ENCODE results near the gene PTPRE. TPM values are rescaled to one million over a fixed set of nuclear protein-coding genes. Genes with fewer than 3 reads are reported as not detected.

PTPRE gene
- total and polyA plus RNA-seq, 2 donors from 2014 or later, result 1.1 to 25.7 TPM

DNA sequence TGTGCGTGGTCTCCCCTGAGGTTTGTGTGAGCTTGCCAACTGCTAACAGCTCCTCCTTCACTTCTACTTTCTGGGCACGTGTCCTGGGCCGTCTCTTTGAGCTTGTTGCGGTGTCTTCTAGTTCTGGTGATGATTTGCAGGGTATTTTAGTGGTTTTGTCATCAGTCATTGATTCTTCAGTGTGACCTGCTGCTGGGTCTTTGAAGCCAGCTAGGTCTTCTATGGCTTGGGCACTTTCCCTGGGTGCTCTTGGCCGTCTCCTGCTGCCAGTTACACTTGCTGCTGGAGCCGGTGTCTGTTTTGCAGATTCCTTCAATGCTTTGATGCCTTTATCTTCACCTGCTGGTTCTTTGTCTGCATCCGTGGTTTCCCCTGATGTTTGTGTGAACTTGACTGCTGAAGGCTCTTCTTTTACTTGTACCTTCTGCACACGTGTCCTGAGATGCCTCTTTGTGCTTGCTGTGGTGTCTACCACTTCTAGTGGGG, 196.4 kb downstream of the PTPRE start:
- H3K27me3 ChIP-seq (ENCODE audit: control insufficient read depth, insufficient read depth, low read length), result no peaks in the 10 kb centered on the region
- TF ChIP-seq, protein P1, sequence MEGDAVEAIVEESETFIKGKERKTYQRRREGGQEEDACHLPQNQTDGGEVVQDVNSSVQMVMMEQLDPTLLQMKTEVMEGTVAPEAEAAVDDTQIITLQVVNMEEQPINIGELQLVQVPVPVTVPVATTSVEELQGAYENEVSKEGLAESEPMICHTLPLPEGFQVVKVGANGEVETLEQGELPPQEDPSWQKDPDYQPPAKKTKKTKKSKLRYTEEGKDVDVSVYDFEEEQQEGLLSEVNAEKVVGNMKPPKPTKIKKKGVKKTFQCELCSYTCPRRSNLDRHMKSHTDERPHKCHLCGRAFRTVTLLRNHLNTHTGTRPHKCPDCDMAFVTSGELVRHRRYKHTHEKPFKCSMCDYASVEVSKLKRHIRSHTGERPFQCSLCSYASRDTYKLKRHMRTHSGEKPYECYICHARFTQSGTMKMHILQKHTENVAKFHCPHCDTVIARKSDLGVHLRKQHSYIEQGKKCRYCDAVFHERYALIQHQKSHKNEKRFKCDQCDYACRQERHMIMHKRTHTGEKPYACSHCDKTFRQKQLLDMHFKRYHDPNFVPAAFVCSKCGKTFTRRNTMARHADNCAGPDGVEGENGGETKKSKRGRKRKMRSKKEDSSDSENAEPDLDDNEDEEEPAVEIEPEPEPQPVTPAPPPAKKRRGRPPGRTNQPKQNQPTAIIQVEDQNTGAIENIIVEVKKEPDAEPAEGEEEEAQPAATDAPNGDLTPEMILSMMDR (IDR thresholded peaks at IDR 0.05; ENCODE audit: borderline replicate concordance, extremely low read depth, insufficient read depth), result no peak
- H3K9ac ChIP-seq (ENCODE audit: low read length in 3 of 3), result no peak overlapping the region
- H3K36me3 ChIP-seq (ENCODE audit: control insufficient read depth in 2 of 3, insufficient read depth in 3 of 3, low read length in 3 of 3), result peaks cover 0 to 5% (median 0%) of the 10 kb centered on the region in 3 donors
- DNase-seq (no peak), FAIRE-seq (no peak)
- intact Hi-C loops (cut with DNase I), result no loop called here
- no peak overlapping the region for H3K4me3 ChIP-seq (ENCODE audit: low read length in 3 of 3)
- no peak overlapping the region for H3K27ac ChIP-seq (ENCODE audit: low read depth in 2 of 2, low read length in 2 of 2)
- H3K9me3 ChIP-seq (ENCODE audit: control insufficient read depth in 2 of 3, insufficient read depth in 1 of 3, low read length in 3 of 3), result no peaks in the 10 kb centered on the region
- no peaks in the 10 kb centered on the region for H3K4me1 ChIP-seq (ENCODE audit: control insufficient read depth in 2 of 3, insufficient read depth in 2 of 3, low read depth in 1 of 3, low read length in 3 of 3)

GRCh38 chr10:128105383-128105782, 198.5 kb downstream of the PTPRE start:
- H3K27me3 ChIP-seq (ENCODE audit: control insufficient read depth, insufficient read depth, low read length), result no peaks in the 10 kb centered on the region
- H3K4me3 ChIP-seq (ENCODE audit: low read length in 3 of 3), result no peak overlapping the region
- no peaks in the 10 kb centered on the region for H3K9me3 ChIP-seq (ENCODE audit: control insufficient read depth in 2 of 3, insufficient read depth in 1 of 3, low read length in 3 of 3)
- FAIRE-seq (no peak), DNase-seq (no peak)
- H3K9ac ChIP-seq (ENCODE audit: low read length in 3 of 3), result no peak overlapping the region
- peaks cover 0 to 8% (median 0%) of the 10 kb centered on the region in 3 donors for H3K36me3 ChIP-seq (ENCODE audit: control insufficient read depth in 2 of 3, insufficient read depth in 3 of 3, low read length in 3 of 3)
- TF ChIP-seq, protein P1 (IDR thresholded peaks at IDR 0.05; ENCODE audit: borderline replicate concordance, extremely low read depth, insufficient read depth), result no peak
- intact Hi-C loops (cut with DNase I), result no loop called here
- no peaks in the 10 kb centered on the region for H3K4me1 ChIP-seq (ENCODE audit: control insufficient read depth in 2 of 3, insufficient read depth in 2 of 3, low read depth in 1 of 3, low read length in 3 of 3)
- H3K27ac ChIP-seq (ENCODE audit: low read depth in 2 of 2, low read length in 2 of 2), result no peak overlapping the region

- TF ChIP-seq, protein P1 (IDR thresholded peaks at IDR 0.05; ENCODE audit: borderline replicate concordance, extremely low read depth, insufficient read depth), result no peak
- H3K4me3 ChIP-seq (ENCODE audit: low read length in 3 of 3), result no peak overlapping the region
- H3K27me3 ChIP-seq (ENCODE audit: control insufficient read depth, insufficient read depth, low read length), result no peaks in the 10 kb centered on the region
- H3K9me3 ChIP-seq (ENCODE audit: control insufficient read depth in 2 of 3, insufficient read depth in 1 of 3, low read length in 3 of 3), result no peaks in the 10 kb centered on the region
- intact Hi-C loops (cut with DNase I), result no loop called here
- DNase-seq (no peak), FAIRE-seq (no peak)
- no peak overlapping the region for H3K9ac ChIP-seq (ENCODE audit: low read length in 3 of 3)
- peaks cover 0 to 10% (median 0%) of the 10 kb centered on the region in 3 donors for H3K36me3 ChIP-seq (ENCODE audit: control insufficient read depth in 2 of 3, insufficient read depth in 3 of 3, low read length in 3 of 3)
- H3K27ac ChIP-seq (ENCODE audit: low read depth in 2 of 2, low read length in 2 of 2), result no peak overlapping the region
- no peaks in the 10 kb centered on the region for H3K4me1 ChIP-seq (ENCODE audit: control insufficient read depth in 2 of 3, insufficient read depth in 2 of 3, low read depth in 1 of 3, low read length in 3 of 3)
Measured at GRCh38 chr10:128109707-128110106, 202.8 kb downstream of the PTPRE start.

- Histone ChIP-seq H3K4me1 (ENCODE audit: control insufficient read depth in 2 of 3, insufficient read depth in 2 of 3, low read depth in 1 of 3, low read length in 3 of 3) (no peaks in the 10 kb centered on the region), H3K9ac (ENCODE audit: low read length in 3 of 3) (no peak overlapping the region), H3K4me3 (ENCODE audit: low read length in 3 of 3) (no peak overlapping the region), H3K27ac (ENCODE audit: low read depth in 2 of 2, low read length in 2 of 2) (no peak overlapping the region), H3K36me3 (ENCODE audit: control insufficient read depth in 2 of 3, insufficient read depth in 3 of 3, low read length in 3 of 3) (peaks cover 0 to 8% (median 0%) of the 10 kb centered on the region in 3 donors), H3K9me3 (ENCODE audit: control insufficient read depth in 2 of 3, insufficient read depth in 1 of 3, low read length in 3 of 3) (no peaks in the 10 kb centered on the region), H3K27me3 (ENCODE audit: control insufficient read depth, insufficient read depth, low read length) (no peaks in the 10 kb centered on the region)
- intact Hi-C loops (cut with DNase I), result no loop called here
- FAIRE-seq (no peak), DNase-seq (no peak)
- TF ChIP-seq, protein P1 (IDR thresholded peaks at IDR 0.05; ENCODE audit: borderline replicate concordance, extremely low read depth, insufficient read depth), result no peak
Measured at GRCh38 chr10:128110339-128110738, 203.4 kb downstream of the PTPRE start.
